CD4-positive, alpha-beta T cell treated with Interferon alpha-2 for 1 hour (primary cell): ENCODE results near the gene PDE4A.
"Not testable (repeated sequence)": the region's sequence is repeated elsewhere in the genome, so short reads cannot be mapped to it uniquely, and the experiment has no call there.

Source experiments
- DNase-seq, 2 donors: peaks; one replicate each; pipeline ENCODE4 v3.0.0-alpha.2; 2020 to 2022

PDE4A gene

DNA sequence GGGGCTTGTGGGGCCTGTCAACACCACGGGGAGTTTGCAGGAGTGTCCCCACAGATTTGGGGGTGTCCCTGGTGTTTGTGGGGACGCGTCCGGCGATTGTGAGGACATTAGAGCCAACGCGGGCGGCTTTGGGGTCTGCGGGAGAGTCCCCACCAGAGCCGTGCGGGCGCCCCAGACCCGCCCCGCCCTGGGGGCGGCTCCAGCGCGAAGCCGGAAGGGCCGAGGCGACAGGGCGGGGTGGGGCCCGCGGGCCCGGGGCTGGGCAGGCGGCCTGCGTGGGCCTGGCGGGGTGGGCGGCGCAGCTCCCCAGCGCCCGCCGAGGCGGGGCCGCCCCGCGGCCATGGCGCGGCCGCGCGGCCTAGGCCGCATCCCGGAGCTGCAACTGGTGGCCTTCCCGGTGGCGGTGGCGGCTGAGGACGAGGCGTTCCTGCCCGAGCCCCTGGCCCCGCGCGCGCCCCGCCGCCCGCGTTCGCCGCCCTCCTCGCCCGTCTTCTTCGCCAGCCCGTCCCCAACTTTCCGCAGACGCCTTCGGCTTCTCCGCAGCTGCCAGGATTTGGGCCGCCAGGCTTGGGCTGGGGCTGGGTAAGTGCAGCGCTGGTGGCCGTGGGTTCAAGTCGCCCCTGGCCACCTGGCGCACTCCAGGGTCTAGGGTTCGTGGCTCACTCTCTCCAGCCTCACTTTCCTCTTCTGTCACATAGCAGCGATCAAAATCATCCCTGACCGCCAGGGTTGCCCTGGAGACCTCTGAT lies 10.3 kb downstream of the PDE4A start:
- DNase-seq, result no peak

DNA sequence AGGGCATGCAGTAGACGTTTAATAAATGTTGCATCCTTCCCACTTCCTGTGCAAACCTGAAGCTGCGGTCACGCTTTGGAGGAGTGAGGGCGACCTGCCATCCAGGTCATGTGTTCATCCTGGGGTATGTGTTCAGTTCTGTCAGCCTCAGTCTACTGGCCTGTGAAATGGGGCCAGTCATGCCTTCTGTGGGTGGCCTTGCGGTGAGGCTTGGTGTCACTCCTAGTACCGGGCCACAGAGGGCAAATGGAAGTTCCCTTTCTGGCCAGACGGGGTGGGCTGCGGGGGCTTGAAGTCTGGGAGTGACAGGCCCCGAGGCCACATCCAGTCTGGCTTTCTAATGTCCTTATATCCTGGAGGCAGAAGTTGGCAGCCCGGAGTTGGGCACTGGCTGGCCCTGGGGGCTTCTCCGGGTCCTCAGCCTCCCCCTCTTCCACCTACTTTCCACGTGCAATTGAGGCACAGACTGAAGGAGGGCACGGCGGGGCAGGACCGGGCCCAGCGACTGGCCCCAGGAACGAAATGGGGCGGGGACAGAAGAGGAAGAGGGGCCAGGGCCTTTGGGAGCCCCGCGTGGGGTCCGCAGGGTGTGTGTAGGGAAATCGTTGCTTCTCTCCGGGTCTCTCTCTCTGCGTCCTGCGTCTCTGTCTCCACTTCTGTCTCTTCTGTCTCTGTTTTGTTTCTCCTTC lies 11.1 kb downstream of the PDE4A start:
- peak; percentile 68 to 75 for DNase-seq

DNA sequence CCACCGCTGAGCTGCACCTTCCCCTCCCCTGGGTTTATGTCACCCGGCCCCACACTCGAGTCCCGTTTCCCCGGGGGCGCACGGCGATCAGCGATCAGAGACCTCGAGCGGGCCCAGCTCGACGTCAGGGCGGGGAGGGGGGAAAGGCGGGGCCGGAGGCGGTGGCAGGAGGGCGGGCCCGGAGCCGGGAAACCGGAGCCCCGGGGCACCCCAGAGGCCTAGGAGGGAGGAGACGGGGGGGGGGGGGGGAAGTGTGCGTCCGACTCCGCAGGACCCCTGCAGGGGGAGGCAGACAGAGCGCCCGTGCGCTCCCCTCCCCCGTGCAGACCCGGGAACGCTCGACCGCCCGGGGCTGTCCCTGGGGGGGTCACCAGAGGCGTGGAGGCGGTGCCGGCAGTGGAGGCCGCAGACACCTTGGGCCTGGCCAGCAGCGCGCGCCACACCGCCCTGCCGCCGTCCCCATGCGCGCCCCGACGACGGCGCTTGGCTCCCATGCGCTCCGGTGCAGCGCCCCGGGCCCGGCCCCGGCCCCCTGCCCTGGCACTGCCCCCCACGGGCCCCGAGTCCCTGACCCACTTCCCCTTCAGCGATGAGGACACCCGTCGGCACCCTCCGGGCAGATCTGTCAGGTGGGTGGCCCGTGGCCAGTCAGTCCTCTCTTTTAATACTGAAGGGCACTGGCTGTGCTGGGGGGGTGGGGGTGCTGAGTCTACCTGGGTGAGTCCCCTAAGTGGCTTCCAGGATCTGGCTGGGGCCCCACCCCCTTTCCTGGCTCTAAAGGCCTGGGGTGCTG lies 11.8 kb downstream of the PDE4A start:
- DNase-seq, result peak; percentile 83 to 86

DNA sequence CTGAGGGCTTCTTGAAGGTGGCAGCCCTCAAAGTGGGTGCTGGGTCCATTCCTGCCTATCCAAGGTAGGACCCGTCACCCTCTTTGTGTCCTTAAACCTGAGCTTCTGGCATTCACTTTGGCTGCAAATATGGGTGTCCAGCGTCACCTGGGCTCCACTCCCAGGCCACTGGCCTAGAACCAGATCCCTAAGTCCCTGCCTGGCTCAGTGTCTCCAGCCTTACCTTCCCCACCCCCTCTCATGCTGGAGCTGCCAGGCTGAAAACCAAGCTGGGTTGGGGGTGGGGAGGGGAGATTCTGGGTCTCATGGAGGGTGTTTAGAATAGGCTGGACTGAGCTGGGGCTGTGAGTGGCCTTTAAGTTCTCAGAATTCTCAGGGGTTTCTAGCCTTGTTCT lies 12.4 kb downstream of the PDE4A start:
- no peak for DNase-seq

DNA sequence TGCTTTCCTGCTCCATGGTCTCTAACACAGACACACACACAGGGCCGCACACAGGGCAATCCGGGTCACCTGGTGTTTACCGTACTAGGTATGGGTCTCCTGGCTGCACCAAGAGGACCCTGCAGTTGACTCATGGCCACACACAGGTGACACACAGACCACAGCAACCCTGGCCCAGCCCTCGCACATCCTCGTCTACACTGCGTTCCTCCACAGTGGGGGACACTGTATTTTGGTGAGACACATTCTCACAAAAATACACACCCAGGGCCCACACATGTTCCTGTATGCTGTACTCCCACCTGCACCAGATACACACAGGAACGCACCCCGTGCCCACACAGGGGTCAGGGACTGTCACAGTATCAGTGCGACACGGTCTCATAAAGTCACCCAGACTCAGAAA lies 12.8 kb downstream of the PDE4A start:
- no peak for DNase-seq

DNA sequence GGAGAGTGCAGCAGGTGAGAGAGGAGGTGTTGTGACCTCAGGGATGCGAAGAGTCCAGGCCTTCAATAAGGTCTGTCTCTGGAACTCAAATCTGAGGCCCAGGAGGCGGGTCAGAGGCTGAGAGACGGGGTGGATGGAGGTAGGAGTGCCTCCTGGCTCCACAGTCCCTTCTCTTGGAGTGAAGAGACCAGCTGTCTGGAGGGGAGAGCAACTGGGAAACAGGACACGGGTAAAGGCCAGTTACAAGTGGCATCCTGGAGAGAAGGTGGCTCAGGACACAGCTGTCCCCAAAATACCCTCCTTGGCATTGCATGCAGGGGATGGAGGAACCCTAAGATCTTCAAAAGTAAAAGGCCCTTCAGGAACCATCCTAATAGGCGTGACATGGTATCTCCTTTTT lies 19.2 kb downstream of the PDE4A start:
- DNase-seq, result no peak

DNA sequence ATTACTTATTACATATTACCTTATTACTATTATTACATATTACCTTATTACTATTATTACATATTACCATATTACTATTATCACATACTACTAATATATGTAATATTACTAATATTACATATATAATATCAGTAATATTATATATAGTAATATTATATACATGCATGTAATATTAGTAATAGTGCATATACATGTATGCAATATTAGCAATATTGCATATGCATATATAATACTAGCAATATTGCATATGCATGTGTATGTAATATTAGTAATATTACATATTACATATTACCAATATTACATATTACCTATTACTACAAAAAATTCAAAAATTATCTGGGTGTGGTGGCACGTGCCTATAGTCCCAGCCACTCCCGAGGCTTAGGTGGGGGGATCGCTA lies 22.4 kb downstream of the PDE4A start:
- DNase-seq, result no peak

DNA sequence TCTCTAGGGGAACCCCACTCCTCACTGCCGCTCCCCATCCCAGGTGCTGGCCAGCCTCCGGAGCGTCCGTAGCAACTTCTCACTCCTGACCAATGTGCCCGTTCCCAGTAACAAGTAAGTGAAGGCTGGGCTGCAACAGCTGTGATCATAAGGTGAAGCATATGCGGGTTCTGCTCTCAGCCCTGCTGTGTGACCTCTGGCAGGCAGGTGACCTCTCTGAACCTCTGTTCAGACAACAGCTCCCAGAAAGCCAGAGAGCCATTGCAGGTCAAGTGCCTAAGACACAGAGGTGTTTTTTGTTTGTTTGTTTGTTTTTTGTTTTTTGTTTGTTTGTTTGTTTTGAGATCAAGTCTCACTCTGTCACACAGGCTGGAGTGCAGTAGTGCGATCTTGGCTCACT lies 28.7 kb downstream of the PDE4A start:
- DNase-seq, result no peak

DNA sequence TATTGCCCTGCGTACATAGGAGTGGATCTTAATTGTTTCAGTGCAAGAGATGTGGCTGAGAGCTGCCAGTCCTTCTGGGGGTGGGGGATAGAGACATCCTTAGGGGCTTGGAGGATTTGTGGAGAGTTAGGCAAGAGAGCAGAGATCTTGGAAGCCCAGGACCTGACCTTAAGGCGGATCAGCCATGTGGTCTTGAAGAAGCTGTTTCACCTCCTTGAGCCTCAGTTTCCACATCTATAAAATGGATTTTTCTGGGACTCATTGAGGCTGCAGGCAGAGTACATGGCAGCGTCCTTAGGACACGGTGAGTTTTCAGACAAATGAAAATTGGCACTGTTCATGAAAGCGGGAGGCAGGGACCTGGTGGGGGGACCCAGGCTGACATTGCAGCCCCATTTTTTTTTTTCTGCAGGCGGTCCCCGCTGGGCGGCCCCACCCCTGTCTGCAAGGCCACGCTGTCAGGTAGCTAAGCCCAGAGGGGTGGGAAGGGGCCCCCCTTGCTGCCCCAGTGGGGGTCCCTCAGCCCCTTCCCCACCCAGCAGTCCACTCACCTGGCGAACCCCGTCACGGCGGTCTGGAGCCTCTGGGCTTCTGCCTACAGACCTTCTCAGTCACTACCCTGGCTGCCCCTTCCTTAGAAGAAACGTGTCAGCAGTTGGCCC lies 30.0 kb downstream of the PDE4A start:
- no peak for DNase-seq

DNA sequence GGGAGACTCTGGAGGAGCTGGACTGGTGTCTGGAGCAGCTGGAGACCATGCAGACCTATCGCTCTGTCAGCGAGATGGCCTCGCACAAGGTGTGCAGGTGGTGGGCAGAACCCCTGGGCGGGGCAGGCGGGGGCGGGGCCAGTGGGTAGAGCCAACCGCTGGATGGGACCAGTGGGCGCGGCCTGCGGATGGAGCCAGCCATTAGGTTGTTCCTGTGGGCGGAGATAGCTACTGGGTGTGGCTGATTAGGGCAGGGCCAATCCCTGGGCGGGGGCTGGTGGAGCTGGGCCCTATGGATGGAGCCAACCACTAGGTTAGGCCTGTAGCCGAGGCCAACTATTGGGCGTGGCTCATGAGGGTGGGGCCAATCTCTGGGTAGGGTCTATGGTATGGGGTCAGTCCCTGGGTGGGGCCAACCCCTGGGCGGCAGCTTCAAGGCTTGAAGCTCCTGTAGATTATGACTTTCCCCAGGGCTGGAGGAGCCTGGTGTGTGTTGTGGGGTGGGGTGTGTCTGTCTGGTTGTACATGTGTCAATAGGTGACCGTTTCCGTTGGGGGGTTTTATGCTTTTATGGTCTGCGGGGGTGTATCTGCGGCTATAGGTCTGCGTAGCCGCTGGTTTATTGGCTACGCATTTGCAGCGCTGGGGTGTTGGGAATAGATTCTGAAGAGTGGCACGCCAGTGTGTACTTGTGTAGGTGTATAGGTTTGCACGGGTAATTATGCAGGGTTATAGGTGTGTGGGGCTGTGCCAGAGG lies 30.7 kb downstream of the PDE4A start:
- DNase-seq, result no peak

DNA sequence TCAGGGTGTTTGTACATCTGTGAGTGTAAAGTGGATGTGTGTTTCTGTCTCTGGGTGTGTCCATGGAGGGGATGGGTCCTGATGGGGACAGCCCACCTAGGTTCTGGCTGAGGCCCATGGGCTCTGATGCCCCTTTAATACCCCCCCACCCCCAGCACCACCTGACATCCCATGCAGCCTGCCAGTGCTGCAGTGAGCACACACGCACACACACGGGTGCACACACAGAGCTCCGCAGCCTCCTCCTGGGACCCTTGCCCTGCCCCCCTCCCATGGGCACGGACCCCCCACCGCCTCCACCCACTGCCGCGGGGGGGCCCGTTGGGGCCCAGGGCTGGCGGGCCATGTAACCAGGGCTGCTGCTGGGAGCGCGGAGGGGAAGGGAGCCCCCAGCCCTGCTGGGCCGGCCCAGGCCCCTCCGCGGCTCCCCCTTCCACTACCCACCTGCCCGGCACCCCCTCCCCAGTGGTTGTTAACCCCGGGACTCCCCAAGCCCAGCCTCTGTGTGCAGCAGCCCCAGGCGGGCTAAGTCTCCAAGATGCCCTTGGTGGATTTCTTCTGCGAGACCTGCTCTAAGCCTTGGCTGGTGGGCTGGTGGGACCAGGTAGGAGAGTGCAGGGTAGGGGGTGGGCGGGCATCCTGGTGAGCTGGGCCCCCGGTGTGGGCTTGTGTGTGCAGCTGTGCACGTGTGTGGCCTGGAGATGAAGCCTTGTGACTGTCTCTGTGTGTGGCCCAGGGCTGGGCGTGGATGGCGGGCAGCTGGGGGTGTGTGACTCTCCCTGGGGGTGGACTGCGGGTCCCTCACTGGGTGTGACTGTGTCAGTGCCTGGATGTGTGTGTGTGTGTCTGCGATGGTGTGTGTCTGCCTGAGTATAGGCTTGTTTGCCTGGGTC lies 32.6 kb downstream of the PDE4A start:
- DNase-seq, result no peak

DNA sequence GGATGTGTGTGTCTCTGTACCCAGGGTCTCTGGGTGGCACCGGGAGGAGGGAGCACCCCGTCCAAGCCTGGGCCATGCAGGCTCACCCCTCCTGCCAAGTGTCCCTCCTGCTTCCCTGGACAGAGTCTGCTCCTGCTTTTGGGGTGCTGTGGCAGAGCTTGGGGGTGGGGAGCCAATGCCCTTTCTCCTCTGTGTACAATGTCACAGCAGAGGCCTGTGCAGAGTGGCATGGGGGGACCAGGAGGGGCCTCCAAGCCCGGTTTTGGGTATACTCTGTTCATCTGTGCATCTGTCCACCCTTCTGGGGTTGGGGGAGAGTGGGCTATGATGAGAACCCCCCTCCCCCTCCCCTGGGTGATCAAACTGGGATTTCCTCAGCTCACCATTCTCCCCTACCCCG lies 33.5 kb downstream of the PDE4A start:
- no peak for DNase-seq

DNA sequence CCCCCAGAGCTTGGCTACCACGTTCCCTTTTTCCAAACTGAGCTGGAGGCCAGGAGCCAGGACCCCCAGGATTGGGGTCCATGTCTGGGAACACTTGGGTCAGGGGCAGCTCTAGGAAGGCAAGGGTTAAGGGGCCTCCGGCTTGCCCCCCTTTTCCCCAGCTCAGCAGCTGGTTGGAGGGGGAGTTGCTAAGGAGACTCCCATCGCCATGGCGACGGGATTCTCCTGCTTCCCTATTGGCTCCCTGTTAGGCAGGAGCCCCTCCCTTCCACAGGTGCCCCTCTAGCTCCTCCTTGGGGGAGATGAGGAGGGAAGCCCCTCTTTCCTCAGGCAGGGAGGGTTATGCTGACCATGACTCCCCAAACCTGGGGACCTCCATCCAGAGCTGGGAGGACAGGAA lies 33.9 kb downstream of the PDE4A start:
- no peak for DNase-seq

DNA sequence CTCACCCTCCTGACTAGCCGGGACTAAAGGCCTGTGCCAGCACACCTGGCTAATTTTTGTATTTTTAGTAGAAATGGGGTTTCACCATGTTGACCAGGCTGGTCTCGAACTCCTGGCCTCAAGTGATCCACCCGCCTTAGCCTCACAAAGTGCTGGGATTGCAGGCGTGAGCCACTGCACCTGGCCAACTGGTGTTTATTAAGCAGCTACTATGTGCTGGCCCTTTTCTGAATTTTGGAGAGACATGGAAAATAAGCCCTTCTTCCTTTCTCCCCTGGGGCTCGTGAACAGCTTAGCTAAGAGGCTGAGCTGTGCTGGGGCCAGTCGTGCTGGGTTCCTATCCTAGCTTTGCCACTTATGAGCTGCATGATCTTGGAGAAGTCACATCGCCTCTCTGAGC lies 38.4 kb downstream of the PDE4A start:
- DNase-seq, result not testable (repeated sequence)

DNA sequence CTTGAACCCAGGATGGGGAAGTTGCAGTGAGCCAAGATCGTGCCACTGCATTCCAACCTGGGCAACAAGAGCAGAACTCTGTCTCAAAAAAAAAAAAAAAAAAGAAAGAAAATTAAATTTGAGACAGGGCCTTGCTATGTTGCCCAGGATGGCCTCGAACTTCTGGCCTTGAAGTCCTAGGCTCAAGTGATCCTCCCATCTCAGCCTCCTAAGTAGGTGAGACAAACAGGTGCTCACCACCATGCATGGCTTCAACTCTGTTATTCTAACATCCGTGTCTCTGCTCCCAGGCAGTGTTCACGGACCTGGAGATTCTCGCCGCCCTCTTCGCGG lies 40.3 kb downstream of the PDE4A start:
- DNase-seq, result no peak

DNA sequence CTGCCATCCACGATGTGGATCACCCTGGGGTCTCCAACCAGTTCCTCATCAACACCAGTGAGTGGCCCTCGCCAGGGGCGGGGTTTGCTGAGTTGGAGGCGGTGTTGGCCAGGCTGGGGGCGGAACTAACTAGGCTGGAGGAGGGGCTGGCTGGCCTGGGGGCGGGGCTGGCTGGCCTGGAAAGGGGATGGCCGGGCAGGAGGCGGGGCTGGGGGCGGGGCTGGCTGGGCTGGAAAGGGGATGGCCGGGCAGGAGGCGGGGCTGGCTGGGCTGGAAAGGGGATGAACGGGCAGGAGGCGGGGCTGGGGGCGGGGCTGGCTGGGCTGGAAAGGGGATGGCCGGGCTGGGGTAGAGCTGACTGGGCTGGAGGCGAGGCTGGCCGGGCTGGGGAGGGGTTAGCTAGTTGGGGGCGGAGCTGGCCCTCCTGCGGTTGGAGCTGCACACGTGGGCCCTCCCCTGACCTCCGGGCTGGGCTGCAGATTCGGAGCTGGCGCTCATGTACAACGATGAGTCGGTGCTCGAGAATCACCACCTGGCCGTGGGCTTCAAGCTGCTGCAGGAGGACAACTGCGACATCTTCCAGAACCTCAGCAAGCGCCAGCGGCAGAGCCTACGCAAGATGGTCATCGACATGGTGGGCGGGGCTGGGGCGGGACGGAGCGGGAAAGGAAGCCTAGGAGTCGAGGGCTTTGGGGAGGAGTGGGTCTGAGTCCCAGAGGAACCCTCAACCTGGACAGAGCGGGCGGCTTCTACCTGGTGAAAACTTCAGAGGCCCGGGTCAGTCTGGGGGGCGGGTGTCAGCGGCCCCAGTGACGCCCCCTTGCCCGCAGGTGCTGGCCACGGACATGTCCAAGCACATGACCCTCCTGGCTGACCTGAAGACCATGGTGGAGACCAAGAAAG lies 41.0 kb downstream of the PDE4A start:
- DNase-seq, result peak; percentile 91

DNA sequence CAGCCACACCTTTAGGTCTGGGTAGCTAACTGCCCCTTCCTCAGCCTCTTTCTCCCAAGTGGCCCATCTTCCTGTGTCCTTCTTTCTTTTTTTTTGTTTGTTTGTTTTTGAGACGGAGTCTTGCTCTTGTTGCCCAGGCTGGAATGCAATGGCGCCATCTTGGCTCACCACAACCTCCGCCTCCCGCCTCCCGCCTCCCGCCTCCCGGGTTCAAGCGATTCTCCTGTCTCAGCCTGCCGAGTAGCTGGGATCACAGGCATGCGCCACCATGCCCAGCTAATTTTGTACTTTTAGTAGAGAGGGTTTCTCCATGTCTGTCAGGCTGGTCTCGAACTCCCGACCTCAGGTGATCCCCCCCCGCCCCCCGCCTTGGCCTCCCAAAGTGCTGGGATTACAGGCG lies 41.7 kb downstream of the PDE4A start:
- DNase-seq, result not testable (repeated sequence)

DNA sequence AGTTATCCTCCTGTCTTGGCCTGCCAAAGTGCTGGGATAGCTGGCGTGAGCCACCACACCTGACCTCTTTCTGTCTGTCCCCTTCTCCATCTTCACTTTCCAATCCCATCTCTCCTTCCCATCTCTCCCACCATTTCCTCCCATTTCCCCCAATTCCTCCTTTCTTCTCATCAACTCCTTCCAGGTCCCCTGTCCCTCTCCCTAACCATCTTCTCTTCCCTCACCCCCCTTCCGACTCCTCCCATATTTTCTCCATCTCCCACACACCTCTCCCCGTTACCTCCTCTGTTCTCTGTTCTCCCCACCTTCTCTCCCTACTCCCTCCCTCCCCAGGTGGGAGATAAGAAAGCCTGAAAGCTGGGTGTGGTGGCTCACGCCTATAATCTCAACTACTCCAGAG lies 42.2 kb downstream of the PDE4A start:
- DNase-seq, result no peak

DNA sequence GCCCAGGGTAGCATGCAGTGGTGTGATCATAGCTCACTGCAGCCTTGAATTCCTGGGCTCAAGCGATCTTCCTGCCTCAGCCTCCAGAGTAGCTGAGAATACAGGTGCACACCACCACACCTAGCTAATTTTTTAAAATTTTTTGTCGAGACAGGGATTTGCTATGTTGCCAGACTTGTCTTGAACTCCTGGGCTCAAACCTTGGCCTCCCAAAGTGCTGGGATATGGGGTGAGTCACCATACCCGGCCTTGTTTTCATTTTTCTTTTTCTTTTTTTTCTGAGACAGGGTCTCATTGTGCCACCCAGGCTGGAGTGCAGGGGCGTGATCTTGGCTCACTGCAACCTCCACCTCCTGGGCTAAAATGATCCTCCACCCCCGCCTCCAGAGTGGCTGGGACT lies 44.1 kb downstream of the PDE4A start:
- no peak for DNase-seq

DNA sequence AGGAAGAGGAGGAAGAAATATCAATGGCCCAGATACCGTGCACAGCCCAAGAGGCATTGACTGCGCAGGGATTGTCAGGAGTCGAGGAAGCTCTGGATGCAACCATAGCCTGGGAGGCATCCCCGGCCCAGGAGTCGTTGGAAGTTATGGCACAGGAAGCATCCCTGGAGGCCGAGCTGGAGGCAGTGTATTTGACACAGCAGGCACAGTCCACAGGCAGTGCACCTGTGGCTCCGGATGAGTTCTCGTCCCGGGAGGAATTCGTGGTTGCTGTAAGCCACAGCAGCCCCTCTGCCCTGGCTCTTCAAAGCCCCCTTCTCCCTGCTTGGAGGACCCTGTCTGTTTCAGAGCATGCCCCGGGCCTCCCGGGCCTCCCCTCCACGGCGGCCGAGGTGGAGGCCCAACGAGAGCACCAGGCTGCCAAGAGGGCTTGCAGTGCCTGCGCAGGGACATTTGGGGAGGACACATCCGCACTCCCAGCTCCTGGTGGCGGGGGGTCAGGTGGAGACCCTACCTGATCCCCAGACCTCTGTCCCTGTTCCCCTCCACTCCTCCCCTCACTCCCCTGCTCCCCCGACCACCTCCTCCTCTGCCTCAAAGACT lies 46.9 kb downstream of the PDE4A start:
- DNase-seq, result no peak
